Neural progenitor cell (in vitro differentiated cells): ENCODE measurements around the gene GMDS. TPM values are rescaled to one million over a fixed set of nuclear protein-coding genes. Genes with fewer than 3 reads are reported as not detected.

Source experiments
- DNase-seq: peaks from one replicate; pipeline ENCODE4 v3.0.0-alpha.2; 2016; ENCODE audit warnings: low spot score
- H2AFZ ChIP-seq: fragments of 200-600 bp; sonication (generic); replicated peaks from 2 replicates; pipeline ENCODE4 v1.6.1; 2016; ENCODE audit warnings: antibody characterized with exemption
- H3F3A ChIP-seq: fragments of 200-600 bp; sonication (generic); 2 replicates; pipeline ENCODE4 v1.6.1; 2016; ENCODE audit warnings: antibody characterized with exemption, low read depth
- H3K27ac ChIP-seq: fragments of 200-600 bp; sonication (generic); 2 replicates; pipeline ENCODE4 v1.5.1; 2016; ENCODE audit warnings: mild to moderate bottlenecking
- H3K27me3 ChIP-seq: fragments of 200-600 bp; sonication (generic); 2 replicates; pipeline ENCODE4 v1.6.1; 2016; ENCODE audit warnings: mild to moderate bottlenecking, moderate library complexity
- H3K36me3 ChIP-seq: fragments of 200-600 bp; sonication (generic); 2 replicates; pipeline ENCODE4 v1.5.1; 2016
- H3K4me1 ChIP-seq: fragments of 200-600 bp; sonication (generic); 2 replicates; pipeline ENCODE4 v1.6.1; 2016; ENCODE audit warnings: mixed run types
- H3K4me2 ChIP-seq: fragments of 200-600 bp; sonication (generic); 2 replicates; pipeline ENCODE4 v1.6.1; 2016
- H3K4me3 ChIP-seq: fragments of 200-600 bp; sonication (generic); 2 replicates; pipeline ENCODE4 v1.5.1; 2016
- H3K79me2 ChIP-seq: fragments of 200-600 bp; sonication (generic); 2 replicates; pipeline ENCODE4 v1.6.1; 2016; ENCODE audit warnings: low read depth
- H3K9ac ChIP-seq: fragments of 200-600 bp; sonication (generic); 2 replicates; pipeline ENCODE4 v1.6.1; 2016
- H3K9me3 ChIP-seq: fragments of 200-600 bp; sonication (generic); 2 replicates; pipeline ENCODE4 v1.5.1; 2016; ENCODE audit warnings: low read depth
- H4K20me1 ChIP-seq: fragments of 200-600 bp; sonication (generic); 2 replicates; pipeline ENCODE4 v1.6.1; 2016; ENCODE audit warnings: low read depth
- H3K27ac Mint-ChIP-seq: 3 replicates; pipeline ENCODE4 v1.8.0; 2021; ENCODE audit warnings: mixed read lengths
- H3K27me3 Mint-ChIP-seq: 2 replicates; pipeline ENCODE4 v1.8.0; 2022; ENCODE audit warnings: low read depth, mild to moderate bottlenecking, inconsistent platforms, moderate library complexity, mixed read lengths; ENCODE audit not compliant: insufficient read depth
- H3K36me3 Mint-ChIP-seq: 3 replicates; pipeline ENCODE4 v1.8.0; 2021; ENCODE audit warnings: mixed read lengths
- H3K4me1 Mint-ChIP-seq: 3 replicates; pipeline ENCODE4 v1.8.0; 2021; ENCODE audit warnings: mixed read lengths
- H3K4me3 Mint-ChIP-seq: 3 replicates; pipeline ENCODE4 v1.8.0; 2021; ENCODE audit warnings: mild to moderate bottlenecking, moderate library complexity, mixed read lengths
- H3K9me3 Mint-ChIP-seq: 3 replicates; pipeline ENCODE4 v1.8.0; 2020; ENCODE audit warnings: mixed read lengths
- EZH2 ChIP-seq: fragments of 200-600 bp; sonication (generic); IDR thresholded peaks from 2 replicates; pipeline ENCODE4 v1.6.1; 2017; ENCODE audit warnings: antibody characterized with exemption, mild to moderate bottlenecking, moderate library complexity
- EZH2phosphoT487 ChIP-seq: fragments of 200-600 bp; sonication (generic); IDR thresholded peaks from 2 replicates; pipeline ENCODE4 v1.6.1; 2017; ENCODE audit warnings: antibody characterized with exemption
- total RNA-seq: library from RNA; depleted of rRNA; stranded (reverse); fragments of >200 nt; gene quantifications from 2 replicates; pipeline ENCODE4 v1.2.3, GENCODE V29; 2015; ENCODE audit warnings: low replicate concordance
- TF ChIP-seq, protein P1 (sequence below): fragments of 200-600 bp; sonication (generic); IDR thresholded peaks from 2 replicates; pipeline ENCODE4 v1.5.1; 2017; ENCODE audit warnings: antibody characterized with exemption, mild to moderate bottlenecking

Gene GMDS
- total RNA-seq, 1 donor from 2014 or later = 22.6 TPM

- H3F3A ChIP-seq = no peaks in the 10 kb centered on the region
- no peaks in the 10 kb centered on the region for H3K4me1 Mint-ChIP-seq
- peaks cover 6% of the 10 kb centered on the region for H3K9me3 Mint-ChIP-seq
- H3K27me3 Mint-ChIP-seq = no peaks in the 10 kb centered on the region
- no peaks in the 10 kb centered on the region for H3K27me3 ChIP-seq
- TF ChIP-seq EZH2 = no peak
- no peak for TF ChIP-seq EZH2phosphoT487
- H3K4me2 ChIP-seq = no peak overlapping the region
- no peaks in the 10 kb centered on the region for H3K4me1 ChIP-seq
- H3K79me2 ChIP-seq = no peaks in the 10 kb centered on the region
- no peak overlapping the region for H3K27ac Mint-ChIP-seq
- no peaks in the 10 kb centered on the region for H3K9me3 ChIP-seq
- no peak for DNase-seq
- H2AFZ ChIP-seq = no peak overlapping the region
- H3K4me3 ChIP-seq = no peak overlapping the region
- no peak overlapping the region for H3K27ac ChIP-seq
- no peaks in the 10 kb centered on the region for H3K36me3 Mint-ChIP-seq
- no peaks in the 10 kb centered on the region for H4K20me1 ChIP-seq
- no peak overlapping the region for H3K9ac ChIP-seq
- no peak overlapping the region for H3K4me3 Mint-ChIP-seq
- no peaks in the 10 kb centered on the region for H3K36me3 ChIP-seq
These were observed 313.6 kb downstream of the GMDS start for GRCh38 chr6:1931817-1932216.

DNA sequence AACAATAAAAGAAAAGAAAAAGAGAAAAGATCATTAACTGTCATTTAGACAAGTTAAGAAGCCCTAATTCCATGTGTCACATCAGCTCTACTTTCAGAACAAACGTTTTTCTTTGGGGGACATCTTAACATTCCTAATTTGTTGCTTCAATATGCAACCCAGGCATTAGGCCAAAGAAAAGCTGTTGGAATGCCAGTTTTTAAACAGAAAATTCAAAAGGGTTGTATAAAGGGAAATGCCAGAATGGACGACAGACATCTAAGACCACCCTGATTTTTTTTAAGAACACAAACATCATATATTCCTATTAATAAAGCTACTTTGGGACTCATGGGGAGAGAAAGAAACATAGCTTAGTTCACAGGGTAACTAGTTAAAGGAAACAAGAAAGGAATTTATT, 315.0 kb downstream of the GMDS start:
- Mint-ChIP-seq H3K4me3 (no peak overlapping the region), H3K27me3 (peaks cover 2% of the 10 kb centered on the region), H3K4me1 (no peaks in the 10 kb centered on the region), H3K9me3 (no peaks in the 10 kb centered on the region), H3K27ac (no peak overlapping the region), H3K36me3 (no peaks in the 10 kb centered on the region)
- Histone ChIP-seq H3K36me3 (no peaks in the 10 kb centered on the region), H3K9me3 (no peaks in the 10 kb centered on the region), H3K4me3 (no peak overlapping the region), H2AFZ (no peak overlapping the region), H3K79me2 (no peaks in the 10 kb centered on the region), H3K4me2 (no peak overlapping the region), H4K20me1 (no peaks in the 10 kb centered on the region), H3K9ac (no peak overlapping the region), H3K4me1 (no peaks in the 10 kb centered on the region), H3K27me3 (no peaks in the 10 kb centered on the region), H3F3A (no peaks in the 10 kb centered on the region), H3K27ac (no peak overlapping the region)
- TF ChIP-seq, protein P1, sequence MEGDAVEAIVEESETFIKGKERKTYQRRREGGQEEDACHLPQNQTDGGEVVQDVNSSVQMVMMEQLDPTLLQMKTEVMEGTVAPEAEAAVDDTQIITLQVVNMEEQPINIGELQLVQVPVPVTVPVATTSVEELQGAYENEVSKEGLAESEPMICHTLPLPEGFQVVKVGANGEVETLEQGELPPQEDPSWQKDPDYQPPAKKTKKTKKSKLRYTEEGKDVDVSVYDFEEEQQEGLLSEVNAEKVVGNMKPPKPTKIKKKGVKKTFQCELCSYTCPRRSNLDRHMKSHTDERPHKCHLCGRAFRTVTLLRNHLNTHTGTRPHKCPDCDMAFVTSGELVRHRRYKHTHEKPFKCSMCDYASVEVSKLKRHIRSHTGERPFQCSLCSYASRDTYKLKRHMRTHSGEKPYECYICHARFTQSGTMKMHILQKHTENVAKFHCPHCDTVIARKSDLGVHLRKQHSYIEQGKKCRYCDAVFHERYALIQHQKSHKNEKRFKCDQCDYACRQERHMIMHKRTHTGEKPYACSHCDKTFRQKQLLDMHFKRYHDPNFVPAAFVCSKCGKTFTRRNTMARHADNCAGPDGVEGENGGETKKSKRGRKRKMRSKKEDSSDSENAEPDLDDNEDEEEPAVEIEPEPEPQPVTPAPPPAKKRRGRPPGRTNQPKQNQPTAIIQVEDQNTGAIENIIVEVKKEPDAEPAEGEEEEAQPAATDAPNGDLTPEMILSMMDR = no peak
- TF ChIP-seq EZH2 (no peak), EZH2phosphoT487 (no peak)
- no peak for DNase-seq

- H3K9ac ChIP-seq = no peak overlapping the region
- H3K4me3 Mint-ChIP-seq = no peak overlapping the region
- no peak overlapping the region for H2AFZ ChIP-seq
- no peak overlapping the region for H3K4me2 ChIP-seq
- DNase-seq = no peak
- H3K4me1 ChIP-seq = no peaks in the 10 kb centered on the region
- no peaks in the 10 kb centered on the region for H3K36me3 Mint-ChIP-seq
- H3K27ac Mint-ChIP-seq = no peak overlapping the region
- H3K9me3 ChIP-seq = no peaks in the 10 kb centered on the region
- H3K9me3 Mint-ChIP-seq = no peaks in the 10 kb centered on the region
- no peak overlapping the region for H3K4me3 ChIP-seq
- H4K20me1 ChIP-seq = no peaks in the 10 kb centered on the region
- no peaks in the 10 kb centered on the region for H3K79me2 ChIP-seq
- H3F3A ChIP-seq = no peaks in the 10 kb centered on the region
- peaks cover 2% of the 10 kb centered on the region for H3K27me3 Mint-ChIP-seq
- no peaks in the 10 kb centered on the region for H3K27me3 ChIP-seq
- H3K4me1 Mint-ChIP-seq = no peaks in the 10 kb centered on the region
- no peak overlapping the region for H3K27ac ChIP-seq
- no peaks in the 10 kb centered on the region for H3K36me3 ChIP-seq
- TF ChIP-seq EZH2phosphoT487 = no peak
- no peak for TF ChIP-seq EZH2
- TF ChIP-seq, protein P1 = no peak
These were observed 315.5 kb downstream of the GMDS start for GRCh38 chr6:1929931-1930330.

DNA sequence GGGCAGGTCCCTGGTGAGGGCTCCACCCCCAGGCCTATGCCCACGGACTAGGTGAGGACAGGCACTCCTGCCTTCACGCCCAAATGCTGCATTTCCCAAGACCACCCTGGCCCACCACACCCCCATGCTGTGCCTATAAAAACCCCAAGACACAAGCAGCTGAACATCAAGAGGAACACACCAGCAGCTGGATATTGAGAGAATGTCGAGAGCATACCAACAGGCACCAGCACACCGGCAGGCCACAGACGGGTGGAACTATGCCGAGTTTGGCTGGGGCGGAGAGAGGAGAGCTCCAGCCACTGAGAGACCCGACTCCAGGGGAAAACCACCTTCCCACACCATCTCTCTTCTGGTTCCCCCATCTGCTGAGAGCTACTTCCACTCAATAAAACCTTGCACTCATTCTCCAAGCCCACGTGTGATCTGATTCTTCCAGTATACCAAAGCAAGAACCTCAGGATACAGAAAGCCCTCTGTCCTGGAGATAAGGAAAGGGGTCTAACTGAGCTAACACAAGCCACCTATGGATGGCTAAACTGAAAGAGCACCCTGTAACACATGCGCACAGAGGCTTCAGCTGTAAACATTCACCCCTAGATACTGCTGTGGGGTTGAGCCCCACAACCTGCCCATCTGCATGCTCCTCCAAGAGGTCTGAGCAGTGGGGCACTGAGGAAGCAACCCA, 319.5 kb downstream of the GMDS start:
- Histone ChIP-seq H3K4me1 (no peaks in the 10 kb centered on the region), H3K27me3 (no peaks in the 10 kb centered on the region), H3K27ac (no peak overlapping the region), H3K9me3 (no peaks in the 10 kb centered on the region), H3K79me2 (no peaks in the 10 kb centered on the region), H3F3A (no peaks in the 10 kb centered on the region), H3K9ac (no peak overlapping the region), H4K20me1 (no peaks in the 10 kb centered on the region), H3K4me3 (no peak overlapping the region), H2AFZ (no peak overlapping the region), H3K4me2 (no peak overlapping the region), H3K36me3 (no peaks in the 10 kb centered on the region)
- no peaks in the 10 kb centered on the region for H3K4me1 Mint-ChIP-seq
- H3K27me3 Mint-ChIP-seq = peaks cover 6% of the 10 kb centered on the region
- no peaks in the 10 kb centered on the region for H3K9me3 Mint-ChIP-seq
- H3K36me3 Mint-ChIP-seq = no peaks in the 10 kb centered on the region
- no peak overlapping the region for H3K4me3 Mint-ChIP-seq
- H3K27ac Mint-ChIP-seq = no peak overlapping the region
- DNase-seq = no peak
- TF ChIP-seq EZH2 = no peak
- no peak for TF ChIP-seq EZH2phosphoT487
- TF ChIP-seq, protein P1 = no peak
